GM12801 (cell line): ENCODE results near the gene SLC7A7.

Experiments used
- TF ChIP-seq, protein P1 (sequence below): IDR thresholded peaks from one replicate; pipeline ENCODE4 v1.5.1; 2011; ENCODE audit warnings: control low read depth; ENCODE audit not compliant: insufficient read length; ENCODE audit errors: extremely low read depth

The SLC7A7 gene

DNA sequence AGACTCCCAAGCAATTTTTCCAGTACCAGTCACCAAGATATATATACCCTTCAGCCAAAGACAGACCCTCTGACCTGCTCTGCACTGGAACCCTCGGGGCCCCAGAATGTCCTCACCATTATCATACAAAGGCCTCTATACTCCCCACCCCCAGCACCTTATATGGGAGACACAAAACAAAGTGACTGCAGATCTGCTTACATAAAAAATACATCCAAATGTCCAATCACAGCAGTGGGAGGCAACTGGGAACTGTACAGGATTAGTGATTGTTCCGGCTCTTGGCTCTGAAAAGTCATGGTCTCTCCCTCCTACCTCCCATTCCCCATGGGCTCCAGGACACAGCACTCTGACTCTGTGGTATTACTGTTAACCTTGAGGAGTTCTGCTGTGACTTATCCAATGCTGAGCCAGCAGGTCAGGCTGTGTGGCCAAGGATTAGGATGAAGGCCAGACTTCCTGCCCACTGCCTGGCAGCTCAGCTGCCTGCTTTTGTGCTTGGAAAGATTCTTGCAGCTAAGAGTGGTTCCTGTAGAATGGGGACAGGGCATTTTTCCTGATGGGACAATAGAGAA lies 35.0 kb downstream of the SLC7A7 start:
- TF ChIP-seq, protein P1, sequence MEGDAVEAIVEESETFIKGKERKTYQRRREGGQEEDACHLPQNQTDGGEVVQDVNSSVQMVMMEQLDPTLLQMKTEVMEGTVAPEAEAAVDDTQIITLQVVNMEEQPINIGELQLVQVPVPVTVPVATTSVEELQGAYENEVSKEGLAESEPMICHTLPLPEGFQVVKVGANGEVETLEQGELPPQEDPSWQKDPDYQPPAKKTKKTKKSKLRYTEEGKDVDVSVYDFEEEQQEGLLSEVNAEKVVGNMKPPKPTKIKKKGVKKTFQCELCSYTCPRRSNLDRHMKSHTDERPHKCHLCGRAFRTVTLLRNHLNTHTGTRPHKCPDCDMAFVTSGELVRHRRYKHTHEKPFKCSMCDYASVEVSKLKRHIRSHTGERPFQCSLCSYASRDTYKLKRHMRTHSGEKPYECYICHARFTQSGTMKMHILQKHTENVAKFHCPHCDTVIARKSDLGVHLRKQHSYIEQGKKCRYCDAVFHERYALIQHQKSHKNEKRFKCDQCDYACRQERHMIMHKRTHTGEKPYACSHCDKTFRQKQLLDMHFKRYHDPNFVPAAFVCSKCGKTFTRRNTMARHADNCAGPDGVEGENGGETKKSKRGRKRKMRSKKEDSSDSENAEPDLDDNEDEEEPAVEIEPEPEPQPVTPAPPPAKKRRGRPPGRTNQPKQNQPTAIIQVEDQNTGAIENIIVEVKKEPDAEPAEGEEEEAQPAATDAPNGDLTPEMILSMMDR, result no peak

DNA sequence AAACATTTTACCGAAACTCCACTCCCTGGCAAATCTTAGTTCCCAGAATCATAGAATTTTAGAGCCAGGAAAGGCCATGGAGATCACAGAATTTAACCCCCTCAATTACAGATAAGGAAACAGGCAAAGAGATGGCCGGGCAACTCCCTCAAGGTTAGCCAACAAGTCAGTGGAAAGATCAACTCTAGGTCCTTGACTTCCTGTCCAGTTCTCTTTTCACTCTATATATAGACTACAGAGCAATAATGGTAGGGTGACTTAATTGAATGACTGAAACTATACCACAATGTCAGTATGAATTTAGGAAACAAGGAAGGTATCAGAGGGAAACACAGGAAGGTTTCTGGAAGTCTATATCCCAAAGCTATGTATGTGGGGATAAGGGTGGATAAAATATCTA lies 37.2 kb downstream of the SLC7A7 start:
- TF ChIP-seq, protein P1, result no peak

DNA sequence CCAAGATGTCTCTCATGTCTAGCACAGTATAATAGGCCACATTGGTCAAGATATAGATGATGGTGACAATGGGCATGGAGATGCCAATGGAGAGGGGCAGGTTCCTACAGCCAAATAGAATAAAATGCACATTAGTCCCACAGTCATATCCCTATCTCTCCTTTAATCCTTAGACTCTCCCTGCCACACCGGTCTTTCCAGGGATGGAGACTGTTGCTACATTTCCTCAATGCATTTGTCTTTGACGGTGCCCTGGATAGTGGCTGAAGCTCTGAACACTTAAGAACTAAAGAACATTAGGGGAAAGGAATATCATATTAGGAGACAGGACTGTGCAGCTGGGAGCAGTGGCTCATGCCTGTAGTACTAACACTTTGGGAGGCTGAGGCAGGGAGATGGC lies 39.0 kb downstream of the SLC7A7 start:
- TF ChIP-seq, protein P1, result no peak

DNA sequence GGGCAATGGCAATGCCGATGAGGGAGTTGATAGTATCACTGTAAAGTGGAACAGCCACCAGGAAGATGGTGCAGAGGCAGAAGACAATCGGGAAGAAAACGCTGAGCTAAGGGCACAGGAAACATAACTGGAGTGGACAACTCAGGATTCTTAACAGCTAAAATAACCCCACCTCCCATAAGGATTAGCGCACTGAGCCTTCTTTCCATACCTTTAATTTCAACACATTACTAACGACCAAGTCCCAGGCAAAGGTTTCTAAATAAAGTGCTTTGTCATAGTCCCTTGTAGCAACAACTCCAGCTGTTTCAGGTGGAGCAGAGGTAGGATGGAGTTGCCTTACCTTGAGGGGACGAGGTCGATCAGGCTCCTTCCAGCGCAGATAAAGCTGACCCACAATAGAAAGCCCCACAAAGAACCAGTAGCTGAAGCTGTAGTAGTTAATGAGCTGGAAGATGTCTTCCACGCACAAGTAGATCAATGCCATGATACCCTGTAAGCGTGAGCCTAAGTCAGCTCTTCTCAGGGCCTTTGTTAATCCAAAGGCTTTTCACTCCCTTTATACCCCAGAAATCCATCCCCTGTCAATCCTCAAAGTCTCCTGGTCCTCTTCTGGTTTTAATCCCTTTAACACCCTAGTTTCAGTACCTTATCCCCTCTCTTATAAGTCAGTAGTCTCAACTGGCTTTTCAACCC lies 41.1 kb downstream of the SLC7A7 start:
- TF ChIP-seq, protein P1, result no peak

DNA sequence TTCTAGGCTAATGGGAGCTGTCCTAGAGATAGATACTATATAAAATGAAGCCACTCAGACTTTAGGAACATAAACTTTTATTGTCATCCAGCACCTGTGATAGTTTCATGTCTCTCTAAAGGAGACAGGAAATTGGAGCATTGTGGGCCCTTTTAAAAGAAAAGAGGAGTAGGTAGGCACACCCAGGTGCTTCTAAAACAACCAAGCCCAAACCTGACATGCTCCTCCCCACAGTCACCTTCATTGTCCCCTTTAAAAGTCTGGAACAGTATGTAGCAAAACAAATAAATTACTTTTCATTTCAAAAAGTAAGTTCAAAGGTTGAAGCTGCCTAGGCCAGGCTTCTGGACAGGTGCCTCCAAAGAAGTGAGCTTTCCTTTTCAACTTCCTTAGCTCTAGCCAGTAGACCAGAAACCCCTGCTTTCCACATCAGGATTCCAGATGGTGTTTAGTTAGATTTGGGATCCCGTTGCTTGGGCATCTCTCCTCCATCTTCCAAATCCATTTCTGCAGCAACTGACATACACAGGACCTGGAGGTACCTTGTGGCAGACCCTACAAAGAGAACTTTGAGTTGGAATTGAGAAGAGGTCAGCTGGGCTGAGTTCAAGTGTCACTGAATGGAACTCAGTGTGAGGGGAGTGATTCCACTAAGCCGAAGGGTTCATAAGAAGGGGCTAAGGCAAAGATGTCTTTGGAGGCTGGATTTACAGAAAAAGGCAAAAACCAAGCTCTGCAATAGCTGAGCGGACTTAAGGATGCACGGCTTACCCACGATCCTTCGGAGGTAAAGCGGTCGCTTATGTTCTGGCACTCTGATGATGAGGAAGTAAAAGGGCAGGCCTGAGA lies 41.8 kb downstream of the SLC7A7 start:
- TF ChIP-seq, protein P1, result no peak

DNA sequence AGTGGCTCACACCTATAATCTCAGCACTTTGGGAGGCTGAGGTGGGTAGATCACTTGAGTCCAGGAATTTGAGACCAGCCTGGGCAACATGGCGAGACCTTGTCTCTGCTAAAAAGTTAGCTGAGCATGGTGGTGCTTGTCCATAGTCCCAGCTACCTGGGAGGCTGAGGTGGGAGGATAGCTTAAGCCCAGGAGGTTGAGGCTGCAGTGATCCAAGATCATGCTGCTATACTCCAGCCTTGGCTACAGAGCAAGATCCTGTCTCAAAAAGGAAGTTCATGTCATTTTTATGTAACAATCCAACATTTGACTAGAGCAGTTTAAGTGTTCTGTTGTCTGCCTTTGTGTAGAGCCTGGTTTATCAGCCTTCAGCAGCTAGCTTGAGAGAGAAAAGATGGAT lies 42.5 kb downstream of the SLC7A7 start:
- TF ChIP-seq, protein P1, result no peak

DNA sequence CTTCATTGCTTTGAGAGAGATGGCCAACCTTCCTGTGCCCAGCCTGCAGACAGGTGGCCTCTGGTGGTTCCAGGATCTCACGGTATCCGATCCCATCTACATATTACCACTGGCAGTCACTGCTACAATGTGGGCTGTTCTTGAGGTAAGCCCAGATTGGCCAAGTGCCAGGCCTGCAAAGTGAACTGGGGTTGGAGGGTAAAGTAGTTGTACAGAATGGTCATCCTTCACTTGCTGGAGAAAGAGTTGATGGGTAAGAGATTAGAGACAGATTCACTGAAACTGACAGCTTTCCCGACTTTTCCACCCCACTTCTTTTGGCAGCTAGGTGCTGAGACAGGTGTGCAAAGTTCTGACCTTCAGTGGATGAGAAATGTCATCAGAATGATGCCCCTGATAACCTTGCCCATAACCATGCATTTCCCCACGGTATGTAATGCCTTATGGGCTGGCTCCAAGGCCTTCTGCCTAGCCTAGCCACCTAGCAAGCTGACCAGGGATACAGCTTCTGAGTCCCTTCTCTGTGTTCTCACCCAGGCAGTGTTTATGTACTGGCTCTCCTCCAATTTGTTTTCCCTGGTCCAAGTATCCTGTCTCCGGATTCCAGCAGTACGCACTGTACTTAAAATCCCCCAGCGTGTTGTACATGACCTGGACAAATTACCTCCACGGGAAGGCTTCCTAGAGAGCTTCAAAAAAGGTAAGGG lies 44.6 kb downstream of the SLC7A7 start:
- TF ChIP-seq, protein P1, result no peak
